ENCODE data around the gene HEPN1.

HEPN1 gene

DNA sequence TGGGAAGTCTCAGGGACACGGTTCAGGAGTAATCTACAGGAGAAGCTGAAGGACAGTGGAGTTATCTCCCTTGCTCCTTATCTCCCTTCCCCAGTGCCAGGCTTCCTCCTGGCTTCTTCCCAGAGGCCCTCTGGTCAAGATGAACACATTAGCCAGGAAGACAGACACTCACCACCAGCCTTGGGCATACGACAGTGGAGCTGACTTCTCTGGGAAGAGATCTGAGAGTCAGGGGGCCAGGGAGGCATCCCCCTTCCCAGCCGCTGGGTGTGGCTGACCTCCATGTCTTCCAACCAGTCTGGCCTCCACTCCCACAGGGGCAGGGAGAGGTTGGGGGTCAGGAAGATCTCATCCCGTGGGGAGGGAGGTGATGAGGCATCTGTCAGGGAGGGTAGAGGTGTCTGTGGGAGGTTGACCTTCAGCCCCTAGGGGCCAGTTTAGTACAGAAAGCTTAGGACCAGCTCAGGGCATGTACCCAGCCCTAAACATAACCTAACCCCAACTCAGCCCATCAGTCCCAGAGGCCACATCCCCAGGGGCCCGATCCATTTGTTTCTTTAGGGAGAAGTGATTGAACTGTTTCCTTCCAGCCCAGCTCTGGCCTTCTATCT lies 34.1 kb upstream of the HEPN1 start:
- TF ChIP-seq, protein P1, sequence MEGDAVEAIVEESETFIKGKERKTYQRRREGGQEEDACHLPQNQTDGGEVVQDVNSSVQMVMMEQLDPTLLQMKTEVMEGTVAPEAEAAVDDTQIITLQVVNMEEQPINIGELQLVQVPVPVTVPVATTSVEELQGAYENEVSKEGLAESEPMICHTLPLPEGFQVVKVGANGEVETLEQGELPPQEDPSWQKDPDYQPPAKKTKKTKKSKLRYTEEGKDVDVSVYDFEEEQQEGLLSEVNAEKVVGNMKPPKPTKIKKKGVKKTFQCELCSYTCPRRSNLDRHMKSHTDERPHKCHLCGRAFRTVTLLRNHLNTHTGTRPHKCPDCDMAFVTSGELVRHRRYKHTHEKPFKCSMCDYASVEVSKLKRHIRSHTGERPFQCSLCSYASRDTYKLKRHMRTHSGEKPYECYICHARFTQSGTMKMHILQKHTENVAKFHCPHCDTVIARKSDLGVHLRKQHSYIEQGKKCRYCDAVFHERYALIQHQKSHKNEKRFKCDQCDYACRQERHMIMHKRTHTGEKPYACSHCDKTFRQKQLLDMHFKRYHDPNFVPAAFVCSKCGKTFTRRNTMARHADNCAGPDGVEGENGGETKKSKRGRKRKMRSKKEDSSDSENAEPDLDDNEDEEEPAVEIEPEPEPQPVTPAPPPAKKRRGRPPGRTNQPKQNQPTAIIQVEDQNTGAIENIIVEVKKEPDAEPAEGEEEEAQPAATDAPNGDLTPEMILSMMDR (IDR thresholded peaks at IDR 0.05; ENCODE audit: low read depth, low read length) = no peak

DNA sequence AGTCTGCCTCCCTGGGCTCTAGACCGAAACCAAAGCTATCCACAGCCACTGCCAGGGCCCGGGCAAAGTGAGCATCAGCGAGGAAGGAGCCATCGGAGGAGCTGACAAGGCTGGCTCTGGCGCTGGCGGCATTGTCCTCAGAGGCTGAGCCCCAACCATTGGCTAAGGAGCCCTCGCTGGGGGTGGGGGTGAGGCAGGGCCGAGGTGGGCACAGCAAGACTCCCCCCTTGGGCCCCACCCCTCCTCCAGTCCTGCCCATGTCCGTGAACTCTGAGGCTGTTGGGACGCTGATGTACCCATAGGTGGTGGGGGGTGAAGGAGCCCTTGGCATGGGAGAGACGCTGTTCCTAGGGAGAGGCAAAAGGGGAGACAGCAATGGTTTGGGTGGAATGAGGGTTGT lies 32.6 kb upstream of the HEPN1 start:
- TF ChIP-seq, protein P1 (IDR thresholded peaks at IDR 0.05; ENCODE audit: low read depth, low read length) = no peak

More for the DNA sequence above, 34.1 kb upstream of the HEPN1 start:
- no peak overlapping the region for H3K4me3 ChIP-seq (ENCODE audit: low read depth, low read length)

DNA sequence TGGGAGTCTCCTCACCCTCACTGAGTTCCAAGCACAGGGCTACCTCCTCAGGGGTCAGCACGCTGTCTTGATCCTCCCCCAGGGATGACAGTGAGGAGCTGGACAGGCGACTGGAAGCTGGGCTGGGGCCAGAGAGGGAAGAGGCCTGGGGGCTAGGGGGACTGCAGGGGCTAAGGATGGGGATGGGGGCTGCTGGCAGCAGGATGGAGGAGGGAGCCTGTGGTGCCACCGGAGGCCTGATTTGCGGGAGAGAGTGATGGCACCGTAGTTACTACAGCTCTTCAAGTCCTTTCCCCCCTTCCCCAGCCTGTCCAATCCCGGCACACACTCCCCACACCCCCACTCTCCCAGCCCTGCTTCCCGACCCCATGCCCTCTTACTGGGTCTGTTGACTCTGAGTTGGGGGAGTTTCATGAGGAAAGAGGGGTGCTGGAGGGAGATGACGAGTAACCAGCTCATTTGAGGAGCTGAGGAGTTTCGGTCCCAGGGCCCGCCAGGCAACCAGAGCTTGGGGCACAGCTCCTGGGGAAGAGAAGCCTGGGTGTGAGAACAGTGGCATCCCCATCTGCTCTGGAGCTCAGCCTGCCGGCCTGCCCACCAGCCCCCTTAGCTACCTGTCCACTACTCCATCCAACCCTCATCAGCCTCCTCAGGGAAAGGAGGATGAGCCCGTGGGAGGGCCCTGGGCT lies 31.9 kb upstream of the HEPN1 start:
- TF ChIP-seq, protein P1 (IDR thresholded peaks at IDR 0.05; ENCODE audit: low read depth, low read length) = no peak
- H3K4me3 ChIP-seq (ENCODE audit: low read depth, low read length) = no peak overlapping the region

More for the DNA sequence above, 32.6 kb upstream of the HEPN1 start:
- no peak overlapping the region for H3K4me3 ChIP-seq (ENCODE audit: low read depth, low read length)

DNA sequence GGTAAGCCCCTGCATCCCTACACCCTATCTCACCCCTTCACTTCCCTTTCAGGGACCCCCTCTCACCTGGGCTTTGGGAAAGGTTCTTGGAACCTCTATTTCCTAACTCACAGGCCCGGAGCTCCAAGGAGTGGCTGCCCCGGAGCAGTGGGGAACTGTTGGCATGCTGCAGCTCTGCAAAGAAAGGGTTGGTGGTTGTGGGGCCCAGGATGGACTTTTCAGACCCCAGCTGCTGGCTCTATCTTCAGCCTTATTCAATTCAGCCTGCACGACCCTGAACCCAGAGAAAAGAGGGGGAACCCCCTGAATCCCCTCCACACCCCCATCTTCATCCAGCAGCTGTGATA lies 31.4 kb upstream of the HEPN1 start:
- no peak overlapping the region for H3K4me3 ChIP-seq (ENCODE audit: low read depth, low read length)

DNA sequence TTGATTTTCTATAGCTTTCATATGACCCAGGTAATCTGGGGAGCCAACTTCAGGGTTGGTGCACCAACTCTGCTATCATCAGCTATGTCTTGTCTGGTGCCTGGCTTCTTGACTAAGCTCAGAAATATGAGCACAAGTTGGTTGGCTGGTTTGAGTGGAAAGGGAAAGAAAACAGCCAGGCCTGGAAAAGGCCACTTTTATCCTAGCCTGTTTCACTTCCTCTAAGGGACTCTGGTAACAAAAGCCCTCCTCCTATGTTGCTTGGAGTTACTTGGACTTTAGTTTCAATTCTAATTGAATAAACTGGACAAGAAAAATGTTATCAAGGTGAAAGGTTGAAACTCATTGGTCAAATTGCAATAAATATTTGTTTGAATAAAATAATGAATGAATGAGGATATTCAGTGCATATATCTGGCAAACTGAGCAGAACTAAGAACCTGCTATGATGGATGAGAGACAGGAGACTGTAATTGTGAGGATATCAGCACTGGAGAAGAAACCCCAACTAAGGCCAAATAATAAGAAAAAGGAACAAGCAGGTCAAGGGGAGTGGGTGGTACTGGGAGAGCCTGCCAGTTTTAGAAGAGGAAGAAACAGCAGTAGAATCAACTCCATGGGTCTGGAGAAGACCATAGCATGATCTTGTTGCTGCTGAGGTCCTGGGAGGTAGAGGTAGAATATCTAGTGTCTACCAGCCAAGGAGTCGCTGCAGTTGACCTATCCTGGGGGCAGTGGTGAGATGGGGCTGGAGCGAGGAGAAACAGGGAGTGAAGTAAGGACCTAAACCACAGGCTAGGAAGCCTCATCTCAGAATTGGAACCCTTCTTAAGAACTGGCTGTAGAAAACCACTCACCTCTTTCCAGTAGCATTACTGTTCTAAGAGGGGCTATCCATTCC lies 29.6 kb upstream of the HEPN1 start:
- TF ChIP-seq, protein P1 (IDR thresholded peaks at IDR 0.05; ENCODE audit: low read depth, low read length) = no peak
- H3K4me3 ChIP-seq (ENCODE audit: low read depth, low read length) = no peak overlapping the region

More for the DNA sequence above, 31.4 kb upstream of the HEPN1 start:
- TF ChIP-seq, protein P1 (IDR thresholded peaks at IDR 0.05; ENCODE audit: low read depth, low read length) = no peak

DNA sequence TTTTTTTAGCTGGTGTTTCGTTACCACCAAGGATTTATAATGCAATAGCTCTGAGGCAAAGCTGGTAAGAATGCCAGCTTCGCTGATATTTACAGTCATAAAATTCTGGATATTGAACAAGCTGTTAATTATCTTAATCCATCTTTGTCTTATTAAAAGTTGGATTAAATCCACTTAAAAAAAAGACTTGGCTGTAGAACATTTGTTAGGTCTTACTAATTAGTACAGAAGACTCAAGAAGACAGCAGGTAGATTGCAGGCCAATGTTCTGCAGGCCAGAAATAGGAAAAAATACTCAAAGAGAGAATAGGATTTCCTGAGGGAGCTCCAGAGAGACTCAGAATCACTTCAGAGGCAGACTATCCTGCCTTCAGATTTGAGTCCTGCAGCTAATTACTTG lies 28.9 kb upstream of the HEPN1 start:
- TF ChIP-seq, protein P1 (IDR thresholded peaks at IDR 0.05; ENCODE audit: low read depth, low read length) = no peak
- H3K4me3 ChIP-seq (ENCODE audit: low read depth, low read length) = no peak overlapping the region
